ENCODE data around the gene MORN1.

DNA sequence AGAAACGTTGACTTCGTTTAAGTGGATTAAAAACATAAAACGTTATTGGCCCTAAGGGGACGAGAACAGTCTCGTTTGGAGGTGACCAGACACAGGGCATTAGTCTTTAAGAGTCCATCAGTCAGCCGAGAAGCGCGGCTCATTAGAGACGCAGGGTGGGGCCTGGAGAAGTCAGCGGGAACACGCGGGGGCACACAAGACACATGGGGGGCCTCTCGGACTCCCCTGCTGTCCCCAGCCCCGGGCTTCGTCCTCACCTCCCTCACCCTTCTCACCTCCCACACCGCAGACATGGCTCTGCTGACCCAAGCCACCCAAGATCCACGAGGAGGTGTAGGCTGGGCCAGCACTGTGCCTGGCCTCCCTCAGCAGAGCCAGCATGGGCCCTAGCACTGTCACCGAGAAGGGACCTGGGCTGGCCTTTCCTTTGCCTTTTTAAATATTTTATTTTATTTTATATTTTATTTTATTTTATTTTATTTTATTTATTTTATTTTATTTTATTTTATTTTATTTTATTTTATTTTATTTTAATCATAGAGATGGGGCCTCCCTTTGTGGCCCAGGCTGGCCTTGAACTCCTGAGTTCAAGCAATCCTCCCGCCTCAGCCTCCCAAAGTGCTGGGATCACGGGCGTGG, 48.9 kb downstream of the MORN1 start:
- TF ChIP-seq, protein P1, sequence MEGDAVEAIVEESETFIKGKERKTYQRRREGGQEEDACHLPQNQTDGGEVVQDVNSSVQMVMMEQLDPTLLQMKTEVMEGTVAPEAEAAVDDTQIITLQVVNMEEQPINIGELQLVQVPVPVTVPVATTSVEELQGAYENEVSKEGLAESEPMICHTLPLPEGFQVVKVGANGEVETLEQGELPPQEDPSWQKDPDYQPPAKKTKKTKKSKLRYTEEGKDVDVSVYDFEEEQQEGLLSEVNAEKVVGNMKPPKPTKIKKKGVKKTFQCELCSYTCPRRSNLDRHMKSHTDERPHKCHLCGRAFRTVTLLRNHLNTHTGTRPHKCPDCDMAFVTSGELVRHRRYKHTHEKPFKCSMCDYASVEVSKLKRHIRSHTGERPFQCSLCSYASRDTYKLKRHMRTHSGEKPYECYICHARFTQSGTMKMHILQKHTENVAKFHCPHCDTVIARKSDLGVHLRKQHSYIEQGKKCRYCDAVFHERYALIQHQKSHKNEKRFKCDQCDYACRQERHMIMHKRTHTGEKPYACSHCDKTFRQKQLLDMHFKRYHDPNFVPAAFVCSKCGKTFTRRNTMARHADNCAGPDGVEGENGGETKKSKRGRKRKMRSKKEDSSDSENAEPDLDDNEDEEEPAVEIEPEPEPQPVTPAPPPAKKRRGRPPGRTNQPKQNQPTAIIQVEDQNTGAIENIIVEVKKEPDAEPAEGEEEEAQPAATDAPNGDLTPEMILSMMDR (conservative IDR thresholded peaks at IDR 0.05; ENCODE audit: low read depth in 2 of 2) = no peak
- no peak for TF ChIP-seq EZH2phosphoT487 (IDR thresholded peaks at IDR 0.05; ENCODE audit: unreplicated experiment)
- TF ChIP-seq JUNB (IDR thresholded peaks at IDR 0.05; ENCODE audit: unreplicated experiment) = no peak
- no peak for TF ChIP-seq POLR2AphosphoS5 (IDR thresholded peaks at IDR 0.05; ENCODE audit: low read depth)
- TF ChIP-seq EZH2 (IDR thresholded peaks at IDR 0.05; ENCODE audit: low read depth, unreplicated experiment) = no peak
- TF ChIP-seq, protein P2, sequence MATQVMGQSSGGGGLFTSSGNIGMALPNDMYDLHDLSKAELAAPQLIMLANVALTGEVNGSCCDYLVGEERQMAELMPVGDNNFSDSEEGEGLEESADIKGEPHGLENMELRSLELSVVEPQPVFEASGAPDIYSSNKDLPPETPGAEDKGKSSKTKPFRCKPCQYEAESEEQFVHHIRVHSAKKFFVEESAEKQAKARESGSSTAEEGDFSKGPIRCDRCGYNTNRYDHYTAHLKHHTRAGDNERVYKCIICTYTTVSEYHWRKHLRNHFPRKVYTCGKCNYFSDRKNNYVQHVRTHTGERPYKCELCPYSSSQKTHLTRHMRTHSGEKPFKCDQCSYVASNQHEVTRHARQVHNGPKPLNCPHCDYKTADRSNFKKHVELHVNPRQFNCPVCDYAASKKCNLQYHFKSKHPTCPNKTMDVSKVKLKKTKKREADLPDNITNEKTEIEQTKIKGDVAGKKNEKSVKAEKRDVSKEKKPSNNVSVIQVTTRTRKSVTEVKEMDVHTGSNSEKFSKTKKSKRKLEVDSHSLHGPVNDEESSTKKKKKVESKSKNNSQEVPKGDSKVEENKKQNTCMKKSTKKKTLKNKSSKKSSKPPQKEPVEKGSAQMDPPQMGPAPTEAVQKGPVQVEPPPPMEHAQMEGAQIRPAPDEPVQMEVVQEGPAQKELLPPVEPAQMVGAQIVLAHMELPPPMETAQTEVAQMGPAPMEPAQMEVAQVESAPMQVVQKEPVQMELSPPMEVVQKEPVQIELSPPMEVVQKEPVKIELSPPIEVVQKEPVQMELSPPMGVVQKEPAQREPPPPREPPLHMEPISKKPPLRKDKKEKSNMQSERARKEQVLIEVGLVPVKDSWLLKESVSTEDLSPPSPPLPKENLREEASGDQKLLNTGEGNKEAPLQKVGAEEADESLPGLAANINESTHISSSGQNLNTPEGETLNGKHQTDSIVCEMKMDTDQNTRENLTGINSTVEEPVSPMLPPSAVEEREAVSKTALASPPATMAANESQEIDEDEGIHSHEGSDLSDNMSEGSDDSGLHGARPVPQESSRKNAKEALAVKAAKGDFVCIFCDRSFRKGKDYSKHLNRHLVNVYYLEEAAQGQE (IDR thresholded peaks at IDR 0.05; ENCODE audit: unreplicated experiment) = no peak
- TF ChIP-seq ZNF331 (CRISPR knock-in tag; IDR thresholded peaks at IDR 0.05; ENCODE audit: low read depth) = no peak
- no peak for TF ChIP-seq CREB1 (CRISPR knock-in tag; IDR thresholded peaks at IDR 0.05; ENCODE audit: low read depth)

Measured in GM23338 (cell line).